Coronary artery (tissue), 2 donors: ENCODE results near the gene L3MBTL1.
"Not testable (repeated sequence)": the region's sequence is repeated elsewhere in the genome, so short reads cannot be mapped to it uniquely, and the experiment has no call there.

Source experiments
- DNase-seq: peaks from one replicate; pipeline ENCODE4 v3.0.0-alpha.2; 2017; ENCODE audit warnings: low spot score
- H3K27ac ChIP-seq, 2 donors: fragments of 200-600 bp; sonication (generic); one replicate each; pipeline ENCODE4 v1.5.1; 2016 to 2019
- H3K4me3 ChIP-seq: fragments of 200-600 bp; sonication (generic); 2 replicates; pipeline ENCODE4 v1.5.1; 2016; ENCODE audit warnings: mild to moderate bottlenecking, moderate library complexity
- TF ChIP-seq, protein P1 (sequence below): fragments of 200-600 bp; sonication (generic); IDR thresholded peaks from one replicate; pipeline ENCODE4 v1.5.1; 2019; ENCODE audit warnings: antibody characterized with exemption

L3MBTL1 gene

DNA sequence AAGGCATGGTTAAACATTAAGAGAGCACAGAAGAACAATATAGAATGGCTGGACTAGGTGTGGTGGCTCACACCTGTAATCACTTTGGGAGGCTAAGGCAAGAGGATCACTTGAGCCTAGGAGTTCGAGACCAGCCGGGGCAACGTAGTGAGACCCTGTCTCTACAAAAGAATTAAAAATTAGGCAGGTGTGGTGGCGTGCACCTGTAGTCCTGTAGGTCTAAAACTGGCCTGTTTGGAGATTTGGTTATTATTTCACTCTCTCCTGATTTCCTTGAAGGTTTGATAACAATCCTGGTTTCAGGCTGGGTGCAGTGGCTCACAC, 34.2 kb upstream of the L3MBTL1 start:
- Histone ChIP-seq H3K4me3 (no peak overlapping the region), H3K27ac (no peak overlapping the region)
- TF ChIP-seq, protein P1, sequence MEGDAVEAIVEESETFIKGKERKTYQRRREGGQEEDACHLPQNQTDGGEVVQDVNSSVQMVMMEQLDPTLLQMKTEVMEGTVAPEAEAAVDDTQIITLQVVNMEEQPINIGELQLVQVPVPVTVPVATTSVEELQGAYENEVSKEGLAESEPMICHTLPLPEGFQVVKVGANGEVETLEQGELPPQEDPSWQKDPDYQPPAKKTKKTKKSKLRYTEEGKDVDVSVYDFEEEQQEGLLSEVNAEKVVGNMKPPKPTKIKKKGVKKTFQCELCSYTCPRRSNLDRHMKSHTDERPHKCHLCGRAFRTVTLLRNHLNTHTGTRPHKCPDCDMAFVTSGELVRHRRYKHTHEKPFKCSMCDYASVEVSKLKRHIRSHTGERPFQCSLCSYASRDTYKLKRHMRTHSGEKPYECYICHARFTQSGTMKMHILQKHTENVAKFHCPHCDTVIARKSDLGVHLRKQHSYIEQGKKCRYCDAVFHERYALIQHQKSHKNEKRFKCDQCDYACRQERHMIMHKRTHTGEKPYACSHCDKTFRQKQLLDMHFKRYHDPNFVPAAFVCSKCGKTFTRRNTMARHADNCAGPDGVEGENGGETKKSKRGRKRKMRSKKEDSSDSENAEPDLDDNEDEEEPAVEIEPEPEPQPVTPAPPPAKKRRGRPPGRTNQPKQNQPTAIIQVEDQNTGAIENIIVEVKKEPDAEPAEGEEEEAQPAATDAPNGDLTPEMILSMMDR: no peak
- no peak for DNase-seq

DNA sequence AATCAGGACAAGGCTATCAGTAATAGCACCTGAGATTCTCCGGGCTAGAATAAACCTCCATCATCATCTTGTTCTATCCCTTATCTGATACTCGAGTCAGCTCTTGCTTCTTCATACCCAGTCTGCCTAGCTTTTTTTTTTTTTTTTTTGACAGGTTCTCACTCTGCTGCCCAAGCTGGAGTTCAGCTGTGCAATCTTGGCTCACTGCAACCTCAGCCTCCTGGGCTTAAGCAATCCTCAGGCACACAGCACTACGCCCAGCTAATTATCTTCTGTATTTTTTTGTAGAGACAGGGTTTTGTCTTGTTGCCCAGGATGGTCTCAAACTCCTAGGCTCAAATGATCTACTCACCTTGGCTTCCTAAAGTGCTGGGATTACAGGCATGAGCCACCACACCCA, 30.3 kb upstream of the L3MBTL1 start:
- Histone ChIP-seq H3K27ac (no peak overlapping the region), H3K4me3 (no peak overlapping the region)
- TF ChIP-seq, protein P1: no peak
- DNase-seq: no peak

DNA sequence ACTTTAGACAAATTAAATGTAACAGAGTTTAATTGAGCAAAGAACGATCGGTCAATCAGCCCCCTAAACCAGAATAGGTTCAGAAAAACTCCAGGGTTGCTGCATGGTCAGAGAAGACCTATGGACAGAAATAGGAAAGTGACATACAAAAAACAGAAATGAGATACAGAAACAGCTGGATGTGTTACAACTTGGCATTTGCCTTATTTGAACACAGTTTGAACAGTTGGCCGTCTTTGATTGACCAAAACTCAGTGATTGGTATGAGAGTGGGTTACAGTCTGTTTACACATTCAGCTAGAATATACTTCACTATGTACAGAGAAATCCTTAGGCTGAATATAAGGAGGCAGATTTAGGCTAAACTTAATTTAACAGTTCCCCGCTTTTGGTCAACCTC, 29.9 kb upstream of the L3MBTL1 start:
- TF ChIP-seq, protein P1: no peak
- no peak for DNase-seq

DNA sequence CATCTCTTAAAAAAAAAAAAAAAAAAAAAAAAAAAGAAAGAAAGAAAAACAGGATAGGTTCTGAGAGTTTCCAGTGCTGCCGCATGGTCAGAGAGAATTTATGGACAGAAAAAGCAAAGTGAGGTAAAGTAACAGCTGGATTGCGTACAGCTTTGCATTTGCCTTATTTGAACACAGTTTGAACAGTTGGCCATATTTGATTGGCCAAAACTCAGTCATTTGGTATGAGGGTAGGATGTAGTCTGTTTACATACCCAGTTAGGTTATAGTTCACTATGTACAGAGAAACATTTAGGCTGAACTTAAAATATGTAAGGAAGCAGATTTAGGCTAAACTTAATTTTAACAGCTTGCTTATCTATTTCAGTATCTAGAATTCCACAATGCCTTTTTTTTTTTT, 17.5 kb upstream of the L3MBTL1 start:
- no peak for DNase-seq
- Histone ChIP-seq H3K4me3 (no peak overlapping the region), H3K27ac (no peak overlapping the region)
- TF ChIP-seq, protein P1: no peak

More for the DNA sequence above, 29.9 kb upstream of the L3MBTL1 start:
- no peak overlapping the region for H3K4me3 ChIP-seq
- no peak overlapping the region for H3K27ac ChIP-seq

DNA sequence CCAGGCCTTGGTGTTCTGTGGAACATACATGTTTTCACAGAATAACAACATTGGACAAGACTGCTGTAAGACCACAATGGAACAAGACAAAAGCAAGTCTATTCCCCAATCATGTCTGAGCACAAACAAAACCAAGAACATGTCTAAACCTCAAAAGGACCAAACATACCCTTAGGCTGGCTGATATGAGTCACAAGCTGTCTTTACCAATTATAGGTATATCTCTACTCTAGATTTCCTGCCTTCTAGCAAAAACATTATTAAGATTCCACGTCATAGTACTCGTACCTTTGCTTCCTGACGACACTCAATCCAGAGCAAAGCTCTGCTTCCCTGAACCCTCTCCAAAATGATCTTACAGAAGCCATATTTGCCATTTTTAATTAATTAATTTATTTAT, 15.4 kb upstream of the L3MBTL1 start:
- H3K27ac ChIP-seq: no peak overlapping the region
- TF ChIP-seq, protein P1: no peak
- no peak overlapping the region for H3K4me3 ChIP-seq
- no peak for DNase-seq

DNA sequence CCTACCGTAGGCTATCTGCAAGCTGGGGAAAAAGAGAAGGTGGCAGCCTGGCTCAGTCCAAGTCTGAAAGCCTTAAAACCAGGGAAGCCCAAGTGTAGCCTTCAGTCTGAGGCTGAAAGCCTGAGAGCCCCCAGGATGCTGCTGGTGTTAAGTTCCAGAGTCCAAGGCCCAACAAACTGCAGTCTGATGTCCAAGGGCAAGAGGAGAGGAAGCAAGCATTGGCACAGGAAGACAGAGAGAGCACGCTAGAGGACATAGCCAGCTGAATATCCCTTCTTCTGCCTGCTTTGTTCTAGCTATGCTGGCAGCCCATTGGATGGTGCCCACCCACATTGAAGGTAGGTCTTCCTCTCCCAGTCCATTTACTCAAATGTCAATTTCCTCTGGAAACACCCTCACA, 12.1 kb upstream of the L3MBTL1 start:
- Histone ChIP-seq H3K27ac (no peak overlapping the region), H3K4me3 (no peak overlapping the region)
- TF ChIP-seq, protein P1: no peak
- no peak for DNase-seq

DNA sequence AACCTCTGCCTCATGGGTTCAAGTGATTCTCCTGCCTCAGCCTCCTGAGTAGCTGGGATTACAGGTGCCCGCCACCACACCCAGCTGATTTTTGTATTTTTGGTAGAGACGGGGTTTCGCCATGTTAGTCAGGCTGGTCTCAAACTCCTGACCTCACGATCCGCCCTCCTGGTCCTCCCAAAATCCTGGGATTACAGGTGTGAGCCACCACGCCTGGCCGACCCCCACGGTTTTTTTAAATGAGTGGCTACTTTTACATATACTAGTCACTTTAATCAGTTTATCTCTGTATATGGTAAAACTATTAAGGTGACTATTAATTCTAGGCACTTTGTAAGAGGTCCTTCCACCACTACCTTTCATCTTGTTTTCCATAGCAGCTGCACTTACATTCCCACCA, 5.5 kb upstream of the L3MBTL1 start:
- not testable (repeated sequence) for H3K4me3 ChIP-seq, H3K27ac ChIP-seq, DNase-seq

DNA sequence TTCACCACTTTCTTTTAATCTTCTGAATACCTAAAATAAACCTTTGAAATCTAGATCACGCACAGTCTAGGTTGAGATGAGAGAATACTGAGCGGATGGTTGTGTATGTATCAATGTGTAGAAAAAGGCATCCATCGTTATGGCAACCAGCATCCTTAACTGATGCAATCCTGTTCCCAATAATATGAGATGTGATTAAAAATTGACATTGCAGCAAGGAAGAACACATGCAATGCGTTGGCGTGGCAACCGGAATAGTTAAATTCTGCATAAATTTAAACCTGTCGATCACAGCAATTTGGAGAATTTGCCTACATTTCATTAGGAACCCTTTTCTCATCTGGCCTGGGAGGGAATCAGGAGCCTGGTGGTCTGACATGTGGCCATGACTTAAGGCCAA, 1.3 kb upstream of the L3MBTL1 start:
- DNase-seq: no peak
- TF ChIP-seq, protein P1: no peak
- H3K4me3 ChIP-seq: no peak overlapping the region
- H3K27ac ChIP-seq: no peak overlapping the region
